ENCODE results near the gene RPS21.

The RPS21 gene

GRCh38 chr20:62381842-62382241, 5.1 kb upstream of the RPS21 start:
- TF ChIP-seq, protein P1, sequence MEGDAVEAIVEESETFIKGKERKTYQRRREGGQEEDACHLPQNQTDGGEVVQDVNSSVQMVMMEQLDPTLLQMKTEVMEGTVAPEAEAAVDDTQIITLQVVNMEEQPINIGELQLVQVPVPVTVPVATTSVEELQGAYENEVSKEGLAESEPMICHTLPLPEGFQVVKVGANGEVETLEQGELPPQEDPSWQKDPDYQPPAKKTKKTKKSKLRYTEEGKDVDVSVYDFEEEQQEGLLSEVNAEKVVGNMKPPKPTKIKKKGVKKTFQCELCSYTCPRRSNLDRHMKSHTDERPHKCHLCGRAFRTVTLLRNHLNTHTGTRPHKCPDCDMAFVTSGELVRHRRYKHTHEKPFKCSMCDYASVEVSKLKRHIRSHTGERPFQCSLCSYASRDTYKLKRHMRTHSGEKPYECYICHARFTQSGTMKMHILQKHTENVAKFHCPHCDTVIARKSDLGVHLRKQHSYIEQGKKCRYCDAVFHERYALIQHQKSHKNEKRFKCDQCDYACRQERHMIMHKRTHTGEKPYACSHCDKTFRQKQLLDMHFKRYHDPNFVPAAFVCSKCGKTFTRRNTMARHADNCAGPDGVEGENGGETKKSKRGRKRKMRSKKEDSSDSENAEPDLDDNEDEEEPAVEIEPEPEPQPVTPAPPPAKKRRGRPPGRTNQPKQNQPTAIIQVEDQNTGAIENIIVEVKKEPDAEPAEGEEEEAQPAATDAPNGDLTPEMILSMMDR (IDR thresholded peaks at IDR 0.05; ENCODE audit: control insufficient read depth, extremely low read depth, insufficient read depth), result no peak
- H3K4me3 ChIP-seq (ENCODE audit: low read depth, low read length), result no peak overlapping the region
- no peak for DNase-seq (ENCODE audit: low read depth)

- no peak overlapping the region for H3K4me3 ChIP-seq (ENCODE audit: low read depth, low read length)
- DNase-seq (ENCODE audit: low read depth), result no peak
- TF ChIP-seq, protein P1 (IDR thresholded peaks at IDR 0.05; ENCODE audit: control insufficient read depth, extremely low read depth, insufficient read depth), result peak; percentile 99
Measured at GRCh38 chr20:62382306-62383198, 4.4 kb upstream of the RPS21 start.

GRCh38 chr20:62387219-62387913, 463 bp downstream of the RPS21 start:
- TF ChIP-seq, protein P1 (IDR thresholded peaks at IDR 0.05; ENCODE audit: control insufficient read depth, extremely low read depth, insufficient read depth), result no peak
- H3K4me3 ChIP-seq (ENCODE audit: low read depth, low read length), result peak overlapping the region; percentile 100
- no peak for DNase-seq (ENCODE audit: low read depth)

DNA sequence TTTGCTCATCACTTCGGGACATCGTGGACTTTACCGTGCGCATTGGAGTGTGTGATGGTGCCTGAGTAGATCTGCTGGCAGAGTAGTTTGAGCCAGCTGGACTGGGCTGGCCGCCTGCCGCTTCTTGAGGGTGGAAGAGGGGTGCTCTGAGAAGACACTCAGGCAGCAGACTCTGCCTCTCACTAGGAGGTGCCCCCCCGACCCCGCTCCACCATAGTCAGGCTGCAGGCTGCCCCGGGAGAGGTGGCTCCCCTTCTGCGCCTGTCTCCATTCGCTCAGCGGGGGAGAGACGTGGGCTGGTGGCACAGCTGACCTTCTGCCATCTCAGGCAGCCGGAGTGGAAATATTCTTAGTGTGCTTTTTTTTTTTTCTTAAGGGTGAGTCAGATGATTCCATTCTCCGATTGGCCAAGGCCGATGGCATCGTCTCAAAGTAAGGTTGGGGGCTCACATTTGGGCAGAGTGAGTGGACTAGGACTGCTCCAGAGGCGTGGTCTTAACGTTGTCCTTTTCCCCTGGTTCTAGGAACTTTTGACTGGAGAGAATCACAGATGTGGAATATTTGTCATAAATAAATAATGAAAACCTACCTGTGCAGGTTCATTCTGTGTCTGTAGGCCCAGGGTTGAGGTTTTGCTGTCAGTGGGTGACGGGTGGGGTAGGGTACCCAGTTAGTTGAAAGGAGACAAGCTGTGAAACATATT, 1.2 kb downstream of the RPS21 start:
- TF ChIP-seq, protein P1 (IDR thresholded peaks at IDR 0.05; ENCODE audit: control insufficient read depth, extremely low read depth, insufficient read depth), result no peak
- no peak for DNase-seq (ENCODE audit: low read depth)
- peak overlapping the region; percentile 100 for H3K4me3 ChIP-seq (ENCODE audit: low read depth, low read length)

- DNase-seq (ENCODE audit: low read depth), result no peak
- H3K4me3 ChIP-seq (ENCODE audit: low read depth, low read length), result no peak overlapping the region
- TF ChIP-seq, protein P1 (IDR thresholded peaks at IDR 0.05; ENCODE audit: control insufficient read depth, extremely low read depth, insufficient read depth), result no peak
Measured at GRCh38 chr20:62388839-62389600, 2.1 kb downstream of the RPS21 start.

- DNase-seq (ENCODE audit: low read depth), result no peak
- H3K4me3 ChIP-seq (ENCODE audit: low read depth, low read length), result no peak overlapping the region
- TF ChIP-seq, protein P1 (IDR thresholded peaks at IDR 0.05; ENCODE audit: control insufficient read depth, extremely low read depth, insufficient read depth), result no peak
Measured at GRCh38 chr20:62389601-62390087, 2.7 kb downstream of the RPS21 start.
